Measurements from ENCODE around the gene RIPOR2.
A peak's percentile ranks its signal among the peaks of the same experiment; 100 is the strongest.
"Not testable (repeated sequence)": the region's sequence is repeated elsewhere in the genome, so short reads cannot be mapped to it uniquely, and the experiment has no call there.

The RIPOR2 gene

GRCh38 chr6:24797596-24798216, 138.1 kb downstream of the RIPOR2 start:
- DNase-seq: no peak

- no peak for DNase-seq
Observed at GRCh38 chr6:24796616-24797290, 139.0 kb downstream of the RIPOR2 start.

GRCh38 chr6:24795106-24795505, 140.7 kb downstream of the RIPOR2 start:
- DNase-seq: no peak

- DNase-seq: peak; percentile 19
Observed at GRCh38 chr6:24788031-24788665, 147.6 kb downstream of the RIPOR2 start.

GRCh38 chr6:24780206-24780605, 155.6 kb downstream of the RIPOR2 start:
- no peak for DNase-seq

GRCh38 chr6:24779416-24780016, 156.2 kb downstream of the RIPOR2 start:
- no peak for DNase-seq

- no peak for DNase-seq
Observed at GRCh38 chr6:24778878-24779277, 156.9 kb downstream of the RIPOR2 start.

GRCh38 chr6:24778121-24778520, 157.6 kb downstream of the RIPOR2 start:
- no peak for DNase-seq

- no peak for DNase-seq
Observed at GRCh38 chr6:24777227-24777626, 158.5 kb downstream of the RIPOR2 start.

- DNase-seq: peak; percentile 39
Observed at GRCh38 chr6:24775520-24776058, 160.2 kb downstream of the RIPOR2 start.

GRCh38 chr6:24774696-24775519, 160.9 kb downstream of the RIPOR2 start, which contains the start of gene GMNN:
GMNN (plus strand) TSS chr6:24774937; CDS start chr6:24777247, 2,310 bp downstream.
- DNase-seq: peak; percentile 99

GRCh38 chr6:24768361-24768760, 167.4 kb downstream of the RIPOR2 start:
- DNase-seq: no peak

- DNase-seq: no peak
Observed at GRCh38 chr6:24766680-24767462, 168.9 kb downstream of the RIPOR2 start.

- not testable (repeated sequence) for DNase-seq
Observed at GRCh38 chr6:24765968-24766367, 169.8 kb downstream of the RIPOR2 start.

GRCh38 chr6:24764833-24765828, 170.6 kb downstream of the RIPOR2 start:
- not testable (repeated sequence) for DNase-seq

GRCh38 chr6:24763578-24763977, 172.2 kb downstream of the RIPOR2 start:
- no peak for DNase-seq

- DNase-seq: no peak
Observed at GRCh38 chr6:24761851-24762250, 173.9 kb downstream of the RIPOR2 start.

GRCh38 chr6:24761193-24761835, 174.4 kb downstream of the RIPOR2 start:
- DNase-seq: no peak

- no peak for DNase-seq
Observed at GRCh38 chr6:24760210-24760609, 175.6 kb downstream of the RIPOR2 start.

- DNase-seq: no peak
Observed at GRCh38 chr6:24759718-24760117, 176.0 kb downstream of the RIPOR2 start.

All from activated naive CD4-positive, alpha-beta T cell treated with anti-CD3 and anti-CD28 coated beads, Interleukin-2, amount 50 U/mL, for 16 hours (primary cell).